ENCODE measurements around the gene DNAL4. TPM values are rescaled to one million over a fixed set of nuclear protein-coding genes. Genes with fewer than 3 reads are reported as not detected.

DNAL4 gene
- total RNA-seq, 2 experiments from 2014 or later: 5.5 to 6.0 TPM

DNA sequence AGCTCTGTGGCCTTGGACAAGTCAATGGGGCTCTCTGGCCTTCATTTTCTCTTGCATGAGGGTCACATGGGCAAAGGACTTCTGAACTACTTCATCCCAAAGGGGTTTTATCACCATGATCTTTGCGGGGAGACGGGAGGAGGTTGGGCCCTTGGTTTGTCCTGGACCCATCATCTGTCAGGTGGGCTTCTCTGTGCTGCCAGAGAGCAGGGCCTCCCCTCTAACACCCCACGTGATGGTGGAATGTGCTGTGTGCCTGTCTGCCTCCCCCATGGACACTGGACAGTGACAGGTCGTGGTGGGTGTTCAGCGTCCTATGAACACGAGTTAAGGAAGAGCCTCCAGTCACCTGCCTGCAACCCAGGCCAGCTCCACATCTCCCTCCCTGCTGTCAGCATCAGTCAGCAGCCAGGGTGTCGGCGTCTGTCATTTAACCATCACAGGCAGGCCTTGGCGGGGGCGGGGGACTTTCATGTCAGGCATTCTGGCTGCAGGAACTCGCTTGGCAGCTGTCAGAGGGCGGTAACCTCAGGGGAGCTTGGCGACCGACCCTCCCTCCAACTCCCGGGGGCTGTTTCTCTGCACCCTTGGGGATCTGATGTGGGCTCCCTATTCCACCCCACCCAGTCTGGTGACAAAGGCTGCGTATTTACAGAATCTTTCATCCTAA, 35.5 kb downstream of the DNAL4 start:
- peaks cover 10% of the 10 kb centered on the region for H3K36me3 Mint-ChIP-seq (ENCODE audit: low read depth)
- peak; percentile 95 for DNase-seq
- peak overlapping the region; percentile 53 for H3K4me3 Mint-ChIP-seq
- ChIA-PET CTCF (interaction anchor here (0.7 to 7.2 kb wide), 7 partner anchors 9 to 706 kb away, joined by 3 to 63 read pairs (median 5); no protein-coding TSS in a partner anchor), POLR2A (interaction anchor here (0.7 to 40.0 kb wide), 5 partner anchors 11 to 774 kb away, joined by 3 to 905 read pairs (median 4); partner anchors contain the start of genes GTPBP1 and NPTXR)
- TF ChIP-seq, protein P1, sequence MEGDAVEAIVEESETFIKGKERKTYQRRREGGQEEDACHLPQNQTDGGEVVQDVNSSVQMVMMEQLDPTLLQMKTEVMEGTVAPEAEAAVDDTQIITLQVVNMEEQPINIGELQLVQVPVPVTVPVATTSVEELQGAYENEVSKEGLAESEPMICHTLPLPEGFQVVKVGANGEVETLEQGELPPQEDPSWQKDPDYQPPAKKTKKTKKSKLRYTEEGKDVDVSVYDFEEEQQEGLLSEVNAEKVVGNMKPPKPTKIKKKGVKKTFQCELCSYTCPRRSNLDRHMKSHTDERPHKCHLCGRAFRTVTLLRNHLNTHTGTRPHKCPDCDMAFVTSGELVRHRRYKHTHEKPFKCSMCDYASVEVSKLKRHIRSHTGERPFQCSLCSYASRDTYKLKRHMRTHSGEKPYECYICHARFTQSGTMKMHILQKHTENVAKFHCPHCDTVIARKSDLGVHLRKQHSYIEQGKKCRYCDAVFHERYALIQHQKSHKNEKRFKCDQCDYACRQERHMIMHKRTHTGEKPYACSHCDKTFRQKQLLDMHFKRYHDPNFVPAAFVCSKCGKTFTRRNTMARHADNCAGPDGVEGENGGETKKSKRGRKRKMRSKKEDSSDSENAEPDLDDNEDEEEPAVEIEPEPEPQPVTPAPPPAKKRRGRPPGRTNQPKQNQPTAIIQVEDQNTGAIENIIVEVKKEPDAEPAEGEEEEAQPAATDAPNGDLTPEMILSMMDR (IDR thresholded peaks at IDR 0.05): no peak
- ATAC-seq: peak; percentile 41
- H3K4me1 Mint-ChIP-seq (ENCODE audit: low read depth): peaks cover 34% of the 10 kb centered on the region
- intact Hi-C loops (cut with micrococcal nuclease): loop anchor here (10.0 kb wide), 1 partner anchor 54 kb away; the partner anchor contains the start of genes GTPBP1 and JOSD1
- H3K9me3 Mint-ChIP-seq: no peaks in the 10 kb centered on the region
- H3K27me3 Mint-ChIP-seq: no peaks in the 10 kb centered on the region
- H3K27ac Mint-ChIP-seq: peak overlapping the region; percentile 69

DNA sequence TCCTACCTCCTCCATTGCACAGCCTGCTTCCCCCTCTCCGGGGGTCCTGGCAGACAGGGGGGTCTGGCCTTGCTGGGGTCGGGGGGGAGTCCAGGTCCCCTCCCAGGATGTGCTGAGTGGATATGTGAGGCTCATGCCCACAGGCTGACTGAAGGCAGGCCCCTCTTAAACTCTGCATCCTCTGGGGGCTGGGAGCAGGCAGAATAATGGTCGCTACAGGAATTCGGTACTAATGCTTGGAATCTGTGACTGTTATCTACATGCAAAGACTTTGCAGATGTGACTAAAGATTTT, 36.5 kb downstream of the DNAL4 start:
- H3K36me3 Mint-ChIP-seq (ENCODE audit: low read depth): peaks cover 18% of the 10 kb centered on the region
- no peak for ATAC-seq
- H3K4me3 Mint-ChIP-seq: peak overlapping the region; percentile 87
- H3K27me3 Mint-ChIP-seq: no peaks in the 10 kb centered on the region
- H3K27ac Mint-ChIP-seq: peak overlapping the region; percentile 87
- peaks cover 41% of the 10 kb centered on the region for H3K4me1 Mint-ChIP-seq (ENCODE audit: low read depth)
- intact Hi-C loops (cut with micrococcal nuclease): loop anchor here (10.0 kb wide), 1 partner anchor 53 kb away; the partner anchor contains the start of genes GTPBP1 and JOSD1
- no peak for DNase-seq
- TF ChIP-seq, protein P1 (IDR thresholded peaks at IDR 0.05): no peak
- POLR2A ChIA-PET: interaction anchor here (1.2 to 40.0 kb wide), 3 partner anchors 10 to 102 kb away, joined by 3 to 905 read pairs (median 10); partner anchors contain the start of gene GTPBP1
- H3K9me3 Mint-ChIP-seq: no peaks in the 10 kb centered on the region
- CTCF ChIA-PET: interaction anchor here (7.2 kb wide), 1 partner anchor 10 kb away, joined by 63 read pairs; no protein-coding TSS in a partner anchor

DNA sequence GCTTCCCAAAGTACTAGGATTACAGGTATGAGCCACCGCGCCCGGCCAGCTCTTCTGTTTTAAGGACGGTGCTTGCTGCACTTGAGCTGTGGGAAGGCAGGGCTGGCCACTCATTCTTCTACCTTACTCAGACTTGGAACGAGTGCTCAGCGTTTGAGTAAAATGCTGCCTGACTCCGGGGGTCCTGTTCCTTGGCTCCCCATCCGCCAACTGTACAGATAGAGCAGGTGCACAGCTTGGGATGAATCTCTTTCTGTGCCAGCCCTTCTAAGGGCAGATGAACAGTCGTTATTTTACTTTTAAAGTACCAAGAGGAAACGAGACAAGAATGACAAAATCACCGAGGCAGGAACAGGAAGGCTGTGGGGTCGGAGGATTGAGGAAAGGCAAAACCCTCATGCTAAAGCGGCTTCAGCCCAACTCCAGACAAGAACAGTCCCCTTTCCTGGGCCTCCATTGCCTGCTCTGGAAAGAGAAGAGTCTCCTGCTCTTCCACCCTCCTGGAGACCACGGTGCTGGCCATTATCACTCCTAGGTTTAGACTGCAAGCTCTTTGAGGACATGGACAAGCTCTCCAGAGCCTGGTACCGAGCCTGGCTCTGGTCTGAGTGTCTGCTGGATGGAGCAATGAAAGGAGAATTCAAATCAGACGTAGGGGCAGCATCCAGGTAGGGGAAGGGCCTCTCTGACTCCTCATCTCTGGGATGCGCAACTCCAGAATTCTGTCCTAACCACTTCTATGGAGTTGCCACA, 37.1 kb downstream of the DNAL4 start:
- ChIA-PET CTCF (interaction anchor here (0.7 to 7.2 kb wide), 4 partner anchors 10 to 113 kb away, joined by 3 to 63 read pairs (median 7); no protein-coding TSS in a partner anchor), POLR2A (interaction anchor here (1.0 to 40.0 kb wide), 6 partner anchors 9 to 561 kb away, joined by 3 to 905 read pairs (median 5); partner anchors contain the start of genes DMC1 and GTPBP1)
- H3K4me1 Mint-ChIP-seq (ENCODE audit: low read depth): peaks cover 45% of the 10 kb centered on the region
- H3K9me3 Mint-ChIP-seq: no peaks in the 10 kb centered on the region
- H3K27ac Mint-ChIP-seq: peak overlapping the region; percentile 87
- TF ChIP-seq, protein P1 (IDR thresholded peaks at IDR 0.05): no peak
- no peak for ATAC-seq
- H3K27me3 Mint-ChIP-seq: no peaks in the 10 kb centered on the region
- DNase-seq: peak; percentile 59
- H3K4me3 Mint-ChIP-seq: peak overlapping the region; percentile 87
- intact Hi-C loops (cut with micrococcal nuclease): loop anchor here (10.0 kb wide), 1 partner anchor 52 kb away; the partner anchor contains the start of genes GTPBP1 and JOSD1
- H3K36me3 Mint-ChIP-seq (ENCODE audit: low read depth): peaks cover 23% of the 10 kb centered on the region

DNA sequence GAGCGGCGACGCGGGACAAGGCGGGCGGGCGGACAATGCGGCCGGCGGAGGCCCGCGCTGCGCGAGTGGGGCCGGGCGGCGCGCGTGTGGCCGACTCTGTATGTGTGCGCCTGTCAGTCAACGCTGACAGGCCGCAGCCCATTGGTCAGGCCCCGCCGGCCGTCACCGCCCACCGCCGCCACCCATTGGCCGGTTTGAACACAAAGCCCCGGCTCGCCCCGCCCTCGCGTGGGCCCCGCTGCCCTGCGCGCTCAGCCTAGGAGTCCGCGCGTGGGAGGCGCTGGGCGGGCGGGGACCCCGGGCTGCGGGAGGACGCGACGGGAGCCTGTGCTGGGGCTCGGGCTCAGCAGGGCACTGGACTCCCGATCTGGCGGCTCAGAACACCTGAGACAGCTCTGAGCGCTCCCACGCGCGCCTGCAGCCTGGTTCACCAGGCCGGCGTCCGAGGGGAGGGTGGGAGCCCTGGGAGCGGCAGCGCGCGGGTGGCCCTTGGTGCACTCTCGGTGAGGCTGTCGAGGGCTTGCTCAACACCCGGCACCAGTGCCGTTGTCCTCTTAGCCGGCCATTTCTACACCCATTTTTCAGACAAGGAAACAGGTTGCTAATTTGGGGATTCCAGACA, 37.9 kb downstream of the DNAL4 start, which contains the start of gene SUN2:
Gene SUN2, minus strand, starts transcription at position 88 of the 622 bp plus-strand sequence. CDS start 3,370 bp downstream, outside the sequence.
- intact Hi-C loops (cut with micrococcal nuclease): loop anchor here (10.0 kb wide), 1 partner anchor 51 kb away; the partner anchor contains the start of genes GTPBP1 and JOSD1
- no peaks in the 10 kb centered on the region for H3K27me3 Mint-ChIP-seq
- DNase-seq (peak; percentile 95), ATAC-seq (peak; percentile 73)
- CTCF ChIA-PET: interaction anchor here (0.7 to 7.2 kb wide), 4 partner anchors 11 to 114 kb away, joined by 3 to 63 read pairs (median 7); no protein-coding TSS in a partner anchor
- POLR2A ChIA-PET: interaction anchor here (1.0 to 40.0 kb wide), 6 partner anchors 9 to 562 kb away, joined by 3 to 905 read pairs (median 5); partner anchors contain the start of genes DMC1 and GTPBP1
- H3K36me3 Mint-ChIP-seq (ENCODE audit: low read depth): peaks cover 32% of the 10 kb centered on the region
- H3K27ac Mint-ChIP-seq: peak within 1 kb of the TSS; percentile 99
- no peaks in the 10 kb centered on the region for H3K9me3 Mint-ChIP-seq
- peak within 1 kb of the TSS; percentile 87 for H3K4me3 Mint-ChIP-seq
- H3K4me1 Mint-ChIP-seq (ENCODE audit: low read depth): peaks cover 54% of the 10 kb centered on the region
- TF ChIP-seq, protein P1 (IDR thresholded peaks at IDR 0.05): no peak

All from activated CD8-positive, alpha-beta T cell treated with anti-CD3 and anti-CD28 coated beads for 36 hours (primary cell).